ENCODE data around the gene ELP5. TPM values are rescaled to one million over a fixed set of nuclear protein-coding genes. Genes with fewer than 3 reads are reported as not detected.

The ELP5 gene
- total RNA-seq, 1 experiment from 2014 or later: 49.6 TPM

GRCh38 chr17:7261379-7262191 is 9.6 kb downstream of the ELP5 start:
- H2BK20ac ChIP-seq (ENCODE audit: low read depth, low read length, poor library complexity, severe bottlenecking): no peak overlapping the region
- peaks cover 4% of the 10 kb centered on the region; the same call in 1 of the 2 replicates for H3K4me1 ChIP-seq (ENCODE audit: insufficient read depth, low read length)
- no peak overlapping the region for H2AK5ac ChIP-seq (ENCODE audit: insufficient read length, low read length)
- no peaks in the 10 kb centered on the region for H3K27me3 ChIP-seq (ENCODE audit: insufficient read depth, low read length)
- no peaks in the 10 kb centered on the region for H3K9me3 ChIP-seq (ENCODE audit: control insufficient read depth, low read depth, low read length)
- peaks cover 25% of the 10 kb centered on the region for H3K23me2 ChIP-seq (ENCODE audit: insufficient read length, low read depth, low read length, poor library complexity, severe bottlenecking)
- peak overlapping the region; percentile 86 to 93 for H3K4me3 Mint-ChIP-seq
- no peak overlapping the region for H2BK15ac ChIP-seq (ENCODE audit: low read depth, low read length)
- H3K79me1 ChIP-seq (ENCODE audit: insufficient read depth, low read depth, low read length, poor library complexity, severe bottlenecking): no peaks in the 10 kb centered on the region
- H2BK5ac ChIP-seq (ENCODE audit: insufficient read length, low read length): peak overlapping the region; percentile 31
- H3K56ac ChIP-seq (ENCODE audit: insufficient read length, low read depth, low read length): no peak overlapping the region
- peak overlapping the region; percentile 84 for H2BK12ac ChIP-seq (ENCODE audit: insufficient read length, low read depth, low read length)
- TF ChIP-seq CTCF (conservative IDR thresholded peaks at IDR 0.05): no peak
- H4K5ac ChIP-seq (ENCODE audit: insufficient read length, low read depth, low read length): peak overlapping the region; percentile 37
- peak overlapping the region; percentile 95 for H4K91ac ChIP-seq (ENCODE audit: insufficient read length, low read depth, low read length)
- H4K20me1 ChIP-seq (ENCODE audit: control insufficient read depth, insufficient read depth, insufficient read length): no peaks in the 10 kb centered on the region
- peaks cover 7 to 38% (median 31%) of the 10 kb centered on the region in 3 experiments for H3K36me3 Mint-ChIP-seq (ENCODE audit: insufficient read depth in 1 of 3, low read depth in 3 of 3)
- peak overlapping the region; percentile 76 for H3K4me2 ChIP-seq (ENCODE audit: insufficient read depth, insufficient read length, low read length)
- peak overlapping the region; percentile 95 for H3K9ac ChIP-seq (ENCODE audit: extremely low read depth, insufficient read length, low read length)
- peak overlapping the region; percentile 25 for H4K8ac ChIP-seq (replicated peaks; ENCODE audit: insufficient read length, low read depth, low read length)
- H3K14ac ChIP-seq (ENCODE audit: insufficient read depth, low read length): peak overlapping the region; percentile 98
- H3K9me3 Mint-ChIP-seq: peaks cover 0 to 4% of the 10 kb centered on the region in 2 experiments; a peak in 1 of 5 replicates
- no peak overlapping the region for H3K23ac ChIP-seq (ENCODE audit: insufficient read length, low read depth, low read length)
- H3K4me1 Mint-ChIP-seq: peaks cover 29 to 44% of the 10 kb centered on the region in 2 experiments
- no peak overlapping the region for H3T11ph ChIP-seq (ENCODE audit: low read length)
- peak overlapping the region; percentile 94 to 99 (median 96) for H3K27ac Mint-ChIP-seq
- H3K4ac ChIP-seq (ENCODE audit: low read depth, low read length): peak overlapping the region; percentile 91; the same call in 1 of the 2 replicates
- H3K27me3 Mint-ChIP-seq (ENCODE audit: low read depth): peaks cover 2% of the 10 kb centered on the region
- peak overlapping the region; percentile 55 for H3K27ac ChIP-seq (ENCODE audit: insufficient read length, low read depth, low read length)
- peak overlapping the region; percentile 98 for H3K18ac ChIP-seq (ENCODE audit: insufficient read length, low read depth, low read length)
- WGBS (ENCODE audit: extremely low coverage, insufficient read length, low lambda C conversion rate): no CpG with 5 or more reads among the region's 71 CpGs
- peak overlapping the region; percentile 39 for H2BK120ac ChIP-seq (ENCODE audit: low read depth, low read length, poor library complexity, severe bottlenecking)
- no peak for DNase-seq
- H2AFZ ChIP-seq (ENCODE audit: low read length): no peak overlapping the region
- peaks cover 8% of the 10 kb centered on the region; the same call in 1 of the 2 replicates for H3K79me2 ChIP-seq (ENCODE audit: insufficient read depth, low read length)
